K562 (cell line): ENCODE data around the gene CISD3. TPM values are rescaled to one million over a fixed set of nuclear protein-coding genes. Genes with fewer than 3 reads are reported as not detected.

Experiments
- ADNP ChIP-seq: fragments of 200-800 bp; sonication (Bioruptor generic); IDR thresholded peaks from 2 replicates; pipeline ENCODE4 v1.6.1; 2016; ENCODE audit warnings: missing genetic modification characterization, missing compliant biosample characterization
- ARNT ChIP-seq, 2 experiments: fragments of 450-650 bp; IDR thresholded peaks; 2 replicates each; pipeline ENCODE4 v1.6.1; 2016; ENCODE audit warnings: mild to moderate bottlenecking in 1 of 2
- CCNT2 ChIP-seq: IDR thresholded peaks from 2 replicates; pipeline ENCODE4 v1.6.1; 2011; ENCODE audit warnings: borderline replicate concordance, low read depth, mild to moderate bottlenecking, moderate library complexity, mixed read lengths, low read length; ENCODE audit not compliant: insufficient read length; ENCODE audit errors: extremely low read depth
- FOXA1 ChIP-seq: fragments of 450-650 bp; IDR thresholded peaks from 2 replicates; pipeline ENCODE4 v1.6.1; 2016; ENCODE audit warnings: mild to moderate bottlenecking, borderline replicate concordance
- HMG20B ChIP-seq: fragments of 250-450 bp; sonication (Bioruptor Pico); IDR thresholded peaks from 2 replicates; pipeline ENCODE4 v1.5.0; 2021; ENCODE audit warnings: mild to moderate bottlenecking
- JUND ChIP-seq, 2 experiments: IDR thresholded peaks; 2 replicates in 1 of 2; 3 replicates in 1 of 2; pipeline ENCODE4 v1.6.1; 2011; ENCODE audit warnings: borderline replicate concordance in 2 of 2, low read depth in 2 of 2, low read length in 2 of 2, improper control_type of control experiment in 1 of 2, missing biosample characterization in 1 of 2, missing genetic modification characterization in 1 of 2, missing genetic modification reagents in 1 of 2
- KAT7 ChIP-seq: sonication (generic); formaldehyde crosslinking; IDR thresholded peaks from 2 replicates; pipeline ENCODE4 v1.8.0; 2022; ENCODE audit warnings: missing genetic modification reagents, mild to moderate bottlenecking, borderline replicate concordance
- NEUROD1 ChIP-seq: fragments of 150-350 bp; IDR thresholded peaks from 2 replicates; pipeline ENCODE4 v1.6.1; 2014; ENCODE audit warnings: borderline replicate concordance, low read length, low read depth; ENCODE audit not compliant: partially characterized antibody
- NFIX ChIP-seq: fragments of 250-450 bp; sonication (Bioruptor Pico); IDR thresholded peaks from 2 replicates; pipeline ENCODE4 v1.4.0; 2020; ENCODE audit warnings: low read depth, mild to moderate bottlenecking, moderate library complexity
- RBM14 ChIP-seq: fragments of 200-400 bp; formaldehyde crosslinking; IDR thresholded peaks from 2 replicates; pipeline ENCODE4 v1.6.1; 2018; ENCODE audit warnings: low read depth, mild to moderate bottlenecking, low read length, moderate library complexity, borderline replicate concordance; ENCODE audit not compliant: insufficient read depth
- SMAD3 ChIP-seq: fragments of 450-650 bp; formaldehyde crosslinking; conservative IDR thresholded peaks from 2 replicates; pipeline ENCODE4 v1.4.0; 2020; ENCODE audit warnings: mild to moderate bottlenecking
- ZFP36 ChIP-seq: fragments of 150-350 bp; IDR thresholded peaks from 2 replicates; pipeline ENCODE4 v1.6.1; 2018; ENCODE audit warnings: low read length, low read depth; ENCODE audit not compliant: partially characterized antibody
- ZNF197 ChIP-seq: fragments of 200-800 bp; sonication (Bioruptor generic); IDR thresholded peaks from 2 replicates; pipeline ENCODE4 v1.6.1; 2016; ENCODE audit warnings: low read depth, missing genetic modification characterization, missing compliant biosample characterization
- ZNF764 ChIP-seq: fragments of 250-450 bp; sonication (Bioruptor Pico); IDR thresholded peaks from 2 replicates; pipeline ENCODE4 v1.4.0; 2020; ENCODE audit warnings: low read depth, mild to moderate bottlenecking, moderate library complexity
- polyA plus RNA-seq, 8 experiments: library from polyadenylated mRNA; depleted of rRNA in 4 of 8; stranded (reverse) in 5 of 8; unstranded in 3 of 8; fragments of >200 nt; fragmentation: Nextera tagmentation in 2 of 8; fragmentation: Illumina TruSeq in 1 of 8; extraction: Ambion mirVana in 2 of 8; extraction: Trizol in 1 of 8; gene quantifications; 2 replicates each; pipeline versions ENCODE4 v1.2.1 to v1.2.3, GENCODE V29; 2011 to 2014; ENCODE audit warnings: inconsistent platforms in 1 of 8, missing spikeins in 1 of 8
- total RNA-seq, 7 experiments: library from RNA; depleted of rRNA in 6 of 7; stranded (reverse); fragments of >200 nt in 6 of 7; fragmentation: Illumina TruSeq in 2 of 7; extraction: Trizol in 2 of 7; gene quantifications; 2 replicates each; pipeline versions ENCODE4 v1.2.1 to v1.2.3, GENCODE V29; 2011 to 2021; ENCODE audit warnings: low replicate concordance in 1 of 7
- TF ChIP-seq, protein P1 (sequence below): sonication (generic); formaldehyde crosslinking; IDR thresholded peaks from 2 replicates; pipeline ENCODE4 v1.8.0; 2023; ENCODE audit warnings: missing genetic modification reagents, mild to moderate bottlenecking, borderline replicate concordance
- TF ChIP-seq, protein P2 (sequence below): sonication (generic); formaldehyde crosslinking; IDR thresholded peaks from 2 replicates; pipeline ENCODE4 v1.4.0; 2020; ENCODE audit warnings: mild to moderate bottlenecking, missing genetic modification reagents
- TF ChIP-seq, protein P3 (sequence below): sonication (generic); IDR thresholded peaks from 2 replicates; pipeline ENCODE4 v1.6.1; 2016

CISD3 gene
- total and polyA plus RNA-seq, 9 of the 15 experiments (the other 6 are each of a cell fraction or from before 2014, with no cell fraction given) = 5.0 to 60.7 (median 15.7) TPM

DNA sequence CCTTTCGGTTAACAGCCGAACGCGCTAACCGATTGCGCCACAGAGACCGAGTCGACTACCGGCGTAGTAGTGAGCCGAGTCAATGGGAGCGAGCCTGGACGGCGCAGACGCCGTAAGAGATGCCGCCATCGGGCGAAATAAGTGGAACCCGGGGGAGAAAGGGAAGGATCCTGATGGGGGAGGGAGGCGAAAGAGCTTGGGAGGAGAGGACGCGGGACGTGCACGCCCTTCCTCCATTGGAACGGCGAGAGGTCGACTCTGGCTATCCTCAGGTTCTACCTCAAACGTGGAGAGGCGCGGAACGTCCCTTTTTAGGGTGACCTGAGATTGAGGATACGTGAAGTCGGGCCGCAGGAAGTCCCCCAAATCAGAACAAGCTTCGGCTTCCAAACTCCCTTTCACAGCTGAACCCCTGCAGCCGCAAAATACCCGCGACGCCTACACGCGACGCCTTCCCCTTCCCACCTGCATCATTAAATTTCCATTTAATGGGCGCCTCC lies 21.7 kb downstream of the CISD3 start (continued):
- TF ChIP-seq, protein P1, sequence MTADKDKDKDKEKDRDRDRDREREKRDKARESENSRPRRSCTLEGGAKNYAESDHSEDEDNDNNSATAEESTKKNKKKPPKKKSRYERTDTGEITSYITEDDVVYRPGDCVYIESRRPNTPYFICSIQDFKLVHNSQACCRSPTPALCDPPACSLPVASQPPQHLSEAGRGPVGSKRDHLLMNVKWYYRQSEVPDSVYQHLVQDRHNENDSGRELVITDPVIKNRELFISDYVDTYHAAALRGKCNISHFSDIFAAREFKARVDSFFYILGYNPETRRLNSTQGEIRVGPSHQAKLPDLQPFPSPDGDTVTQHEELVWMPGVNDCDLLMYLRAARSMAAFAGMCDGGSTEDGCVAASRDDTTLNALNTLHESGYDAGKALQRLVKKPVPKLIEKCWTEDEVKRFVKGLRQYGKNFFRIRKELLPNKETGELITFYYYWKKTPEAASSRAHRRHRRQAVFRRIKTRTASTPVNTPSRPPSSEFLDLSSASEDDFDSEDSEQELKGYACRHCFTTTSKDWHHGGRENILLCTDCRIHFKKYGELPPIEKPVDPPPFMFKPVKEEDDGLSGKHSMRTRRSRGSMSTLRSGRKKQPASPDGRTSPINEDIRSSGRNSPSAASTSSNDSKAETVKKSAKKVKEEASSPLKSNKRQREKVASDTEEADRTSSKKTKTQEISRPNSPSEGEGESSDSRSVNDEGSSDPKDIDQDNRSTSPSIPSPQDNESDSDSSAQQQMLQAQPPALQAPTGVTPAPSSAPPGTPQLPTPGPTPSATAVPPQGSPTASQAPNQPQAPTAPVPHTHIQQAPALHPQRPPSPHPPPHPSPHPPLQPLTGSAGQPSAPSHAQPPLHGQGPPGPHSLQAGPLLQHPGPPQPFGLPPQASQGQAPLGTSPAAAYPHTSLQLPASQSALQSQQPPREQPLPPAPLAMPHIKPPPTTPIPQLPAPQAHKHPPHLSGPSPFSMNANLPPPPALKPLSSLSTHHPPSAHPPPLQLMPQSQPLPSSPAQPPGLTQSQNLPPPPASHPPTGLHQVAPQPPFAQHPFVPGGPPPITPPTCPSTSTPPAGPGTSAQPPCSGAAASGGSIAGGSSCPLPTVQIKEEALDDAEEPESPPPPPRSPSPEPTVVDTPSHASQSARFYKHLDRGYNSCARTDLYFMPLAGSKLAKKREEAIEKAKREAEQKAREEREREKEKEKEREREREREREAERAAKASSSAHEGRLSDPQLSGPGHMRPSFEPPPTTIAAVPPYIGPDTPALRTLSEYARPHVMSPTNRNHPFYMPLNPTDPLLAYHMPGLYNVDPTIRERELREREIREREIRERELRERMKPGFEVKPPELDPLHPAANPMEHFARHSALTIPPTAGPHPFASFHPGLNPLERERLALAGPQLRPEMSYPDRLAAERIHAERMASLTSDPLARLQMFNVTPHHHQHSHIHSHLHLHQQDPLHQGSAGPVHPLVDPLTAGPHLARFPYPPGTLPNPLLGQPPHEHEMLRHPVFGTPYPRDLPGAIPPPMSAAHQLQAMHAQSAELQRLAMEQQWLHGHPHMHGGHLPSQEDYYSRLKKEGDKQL = no peak
- no peak for TF ChIP-seq NFIX (CRISPR knock-in tag)
- TF ChIP-seq SMAD3 = no peak
- TF ChIP-seq, protein P2, sequence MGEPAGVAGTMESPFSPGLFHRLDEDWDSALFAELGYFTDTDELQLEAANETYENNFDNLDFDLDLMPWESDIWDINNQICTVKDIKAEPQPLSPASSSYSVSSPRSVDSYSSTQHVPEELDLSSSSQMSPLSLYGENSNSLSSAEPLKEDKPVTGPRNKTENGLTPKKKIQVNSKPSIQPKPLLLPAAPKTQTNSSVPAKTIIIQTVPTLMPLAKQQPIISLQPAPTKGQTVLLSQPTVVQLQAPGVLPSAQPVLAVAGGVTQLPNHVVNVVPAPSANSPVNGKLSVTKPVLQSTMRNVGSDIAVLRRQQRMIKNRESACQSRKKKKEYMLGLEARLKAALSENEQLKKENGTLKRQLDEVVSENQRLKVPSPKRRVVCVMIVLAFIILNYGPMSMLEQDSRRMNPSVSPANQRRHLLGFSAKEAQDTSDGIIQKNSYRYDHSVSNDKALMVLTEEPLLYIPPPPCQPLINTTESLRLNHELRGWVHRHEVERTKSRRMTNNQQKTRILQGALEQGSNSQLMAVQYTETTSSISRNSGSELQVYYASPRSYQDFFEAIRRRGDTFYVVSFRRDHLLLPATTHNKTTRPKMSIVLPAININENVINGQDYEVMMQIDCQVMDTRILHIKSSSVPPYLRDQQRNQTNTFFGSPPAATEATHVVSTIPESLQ (CRISPR knock-in tag) = 0 out of 2 replicates have a peak, but pooled peaks have one; percentile 49
- TF ChIP-seq ARNT (IDR thresholded peaks at IDR 0.05) = peak in 1 of 2 experiments; percentile 88; a peak in 2 of 4 replicates
- TF ChIP-seq, protein P3, sequence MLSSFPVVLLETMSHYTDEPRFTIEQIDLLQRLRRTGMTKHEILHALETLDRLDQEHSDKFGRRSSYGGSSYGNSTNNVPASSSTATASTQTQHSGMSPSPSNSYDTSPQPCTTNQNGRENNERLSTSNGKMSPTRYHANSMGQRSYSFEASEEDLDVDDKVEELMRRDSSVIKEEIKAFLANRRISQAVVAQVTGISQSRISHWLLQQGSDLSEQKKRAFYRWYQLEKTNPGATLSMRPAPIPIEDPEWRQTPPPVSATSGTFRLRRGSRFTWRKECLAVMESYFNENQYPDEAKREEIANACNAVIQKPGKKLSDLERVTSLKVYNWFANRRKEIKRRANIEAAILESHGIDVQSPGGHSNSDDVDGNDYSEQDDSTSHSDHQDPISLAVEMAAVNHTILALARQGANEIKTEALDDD = peak; percentile 31; the same call in 1 of the 2 replicates
- TF ChIP-seq FOXA1 = no peak
- TF ChIP-seq ADNP (tag) = peak; percentile 84
- TF ChIP-seq HMG20B = no peak
- no peak for TF ChIP-seq KAT7 (CRISPR knock-in tag)
- no peak for TF ChIP-seq ZNF197 (CRISPR knock-in tag)
- TF ChIP-seq JUND (IDR thresholded peaks at IDR 0.05; ENCODE audit: borderline replicate concordance, low read depth, low read length) = no peak
- TF ChIP-seq JUND (tag; IDR thresholded peaks at IDR 0.05; ENCODE audit: borderline replicate concordance, low read depth, low read length) = peak; percentile 51; the same call in 1 of the 3 replicates
- no peak for TF ChIP-seq ZNF764 (CRISPR knock-in tag)
- TF ChIP-seq NEUROD1 = no peak
- TF ChIP-seq CCNT2 = no peak
- TF ChIP-seq RBM14 = no peak
- TF ChIP-seq ZFP36 = peak; percentile 4
